BLaER1 (cell line): ENCODE results near the gene ADAMTSL2.

Experiments
- H3K27ac ChIP-seq: shearing (Covaris generic); formaldehyde crosslinking; 2 replicates; pipeline ENCODE4 v1.8.1; 2022
- H3K27me3 ChIP-seq: shearing (Covaris generic); formaldehyde crosslinking; 2 replicates; pipeline ENCODE4 v1.8.1; 2022
- H3K36me3 ChIP-seq: shearing (Covaris generic); formaldehyde crosslinking; 2 replicates; pipeline ENCODE4 v1.8.1; 2022
- H3K4me1 ChIP-seq: shearing (Covaris generic); formaldehyde crosslinking; 2 replicates; pipeline ENCODE4 v1.8.1; 2022
- H3K4me2 ChIP-seq: shearing (Covaris generic); formaldehyde crosslinking; 2 replicates; pipeline ENCODE4 v1.8.1; 2022
- H3K4me3 ChIP-seq: shearing (Covaris generic); formaldehyde crosslinking; 2 replicates; pipeline ENCODE4 v1.8.1; 2022
- H3K9ac ChIP-seq: shearing (Covaris generic); formaldehyde crosslinking; 2 replicates; pipeline ENCODE4 v1.8.1; 2022
- H3K9me3 ChIP-seq: shearing (Covaris generic); formaldehyde crosslinking; 2 replicates; pipeline ENCODE4 v1.8.1; 2022
- H4K20me1 ChIP-seq: shearing (Covaris generic); formaldehyde crosslinking; 2 replicates; pipeline ENCODE4 v1.8.1; 2022
- Cebpa-rat ChIP-seq: shearing (Covaris generic); IDR thresholded peaks from 2 replicates; pipeline ENCODE4 v1.8.1; 2022

Gene ADAMTSL2

GRCh38 chr9:133533857-133534256, 647 bp upstream of the ADAMTSL2 start:
- Histone ChIP-seq H3K27ac (peak overlapping the region; percentile 71), H3K9me3 (no peaks in the 10 kb centered on the region), H3K4me3 (peak overlapping the region; percentile 55), H3K36me3 (no peaks in the 10 kb centered on the region), H3K9ac (peak overlapping the region; percentile 39; the same call in 1 of the 2 replicates), H3K27me3 (peaks cover 9% of the 10 kb centered on the region), H3K4me2 (peak overlapping the region; percentile 98), H4K20me1 (peaks cover 4% of the 10 kb centered on the region), H3K4me1 (peaks cover 89% of the 10 kb centered on the region)
- TF ChIP-seq Cebpa-rat = no peak

GRCh38 chr9:133535306-133535877, 888 bp downstream of the ADAMTSL2 start:
- TF ChIP-seq Cebpa-rat = no peak
- Histone ChIP-seq H3K9me3 (no peaks in the 10 kb centered on the region), H3K27me3 (peaks cover 24% of the 10 kb centered on the region), H3K27ac (no peak overlapping the region), H3K4me1 (peaks cover 89% of the 10 kb centered on the region), H3K9ac (no peak overlapping the region), H3K4me2 (peak overlapping the region; percentile 98), H3K4me3 (no peak overlapping the region), H4K20me1 (no peaks in the 10 kb centered on the region), H3K36me3 (no peaks in the 10 kb centered on the region)

GRCh38 chr9:133536080-133536479, 1.6 kb downstream of the ADAMTSL2 start:
- H3K4me2 ChIP-seq = peak overlapping the region; percentile 98
- H3K4me3 ChIP-seq = no peak overlapping the region
- H3K27ac ChIP-seq = no peak overlapping the region
- no peak for TF ChIP-seq Cebpa-rat
- peaks cover 89% of the 10 kb centered on the region for H3K4me1 ChIP-seq
- H3K9ac ChIP-seq = no peak overlapping the region
- H3K27me3 ChIP-seq = peaks cover 26% of the 10 kb centered on the region
- no peaks in the 10 kb centered on the region for H3K9me3 ChIP-seq
- no peaks in the 10 kb centered on the region for H4K20me1 ChIP-seq
- H3K36me3 ChIP-seq = no peaks in the 10 kb centered on the region

- no peaks in the 10 kb centered on the region for H3K36me3 ChIP-seq
- TF ChIP-seq Cebpa-rat = no peak
- H3K9me3 ChIP-seq = no peaks in the 10 kb centered on the region
- no peak overlapping the region for H3K27ac ChIP-seq
- H3K27me3 ChIP-seq = peaks cover 26% of the 10 kb centered on the region
- H3K4me3 ChIP-seq = no peak overlapping the region
- H3K4me2 ChIP-seq = peak overlapping the region; percentile 98
- H4K20me1 ChIP-seq = no peaks in the 10 kb centered on the region
- no peak overlapping the region for H3K9ac ChIP-seq
- H3K4me1 ChIP-seq = peaks cover 89% of the 10 kb centered on the region
Measured at GRCh38 chr9:133536536-133536935, 2.0 kb downstream of the ADAMTSL2 start.

- Histone ChIP-seq H4K20me1 (no peaks in the 10 kb centered on the region), H3K9me3 (no peaks in the 10 kb centered on the region), H3K36me3 (no peaks in the 10 kb centered on the region), H3K4me1 (peaks cover 84% of the 10 kb centered on the region), H3K4me2 (no peak overlapping the region), H3K9ac (no peak overlapping the region), H3K27ac (no peak overlapping the region), H3K27me3 (peaks cover 26% of the 10 kb centered on the region), H3K4me3 (no peak overlapping the region)
- TF ChIP-seq Cebpa-rat = no peak
Measured at GRCh38 chr9:133537257-133537656, 2.8 kb downstream of the ADAMTSL2 start.

- TF ChIP-seq Cebpa-rat = no peak
- H3K27ac ChIP-seq = no peak overlapping the region
Measured at GRCh38 chr9:133538176-133538575, 3.7 kb downstream of the ADAMTSL2 start.

GRCh38 chr9:133538851-133539833, 4.6 kb downstream of the ADAMTSL2 start:
- H3K27ac ChIP-seq = peak overlapping the region; percentile 26; the same call in 1 of the 2 replicates
- H3K9me3 ChIP-seq = no peaks in the 10 kb centered on the region
- TF ChIP-seq Cebpa-rat = no peak
- peaks cover 26% of the 10 kb centered on the region for H3K27me3 ChIP-seq
- H3K4me3 ChIP-seq = peak overlapping the region; percentile 22; the same call in 1 of the 2 replicates
- peaks cover 74% of the 10 kb centered on the region for H3K4me1 ChIP-seq
- no peaks in the 10 kb centered on the region for H3K36me3 ChIP-seq
- no peaks in the 10 kb centered on the region for H4K20me1 ChIP-seq
- H3K9ac ChIP-seq = no peak overlapping the region; the same call in 1 of the 2 replicates
- peak overlapping the region; percentile 89 for H3K4me2 ChIP-seq

More at GRCh38 chr9:133538176-133538575, 3.7 kb downstream of the ADAMTSL2 start:
- Histone ChIP-seq H3K9ac (no peak overlapping the region), H4K20me1 (no peaks in the 10 kb centered on the region), H3K9me3 (no peaks in the 10 kb centered on the region), H3K27me3 (peaks cover 26% of the 10 kb centered on the region), H3K4me3 (no peak overlapping the region), H3K4me2 (no peak overlapping the region), H3K36me3 (no peaks in the 10 kb centered on the region), H3K4me1 (peaks cover 74% of the 10 kb centered on the region)

GRCh38 chr9:133539991-133540697, 5.6 kb downstream of the ADAMTSL2 start:
- Histone ChIP-seq H3K4me3 (peak overlapping the region; percentile 22), H3K9me3 (no peaks in the 10 kb centered on the region)

GRCh38 chr9:133540698-133541025, 6.2 kb downstream of the ADAMTSL2 start:
- H3K4me3 ChIP-seq = peak overlapping the region; percentile 22
- no peak for TF ChIP-seq Cebpa-rat
- H4K20me1 ChIP-seq = no peaks in the 10 kb centered on the region
- H3K4me2 ChIP-seq = peak overlapping the region; percentile 89
- H3K9me3 ChIP-seq = no peaks in the 10 kb centered on the region
- H3K4me1 ChIP-seq = peaks cover 63% of the 10 kb centered on the region
- H3K9ac ChIP-seq = peak overlapping the region; percentile 11
- no peaks in the 10 kb centered on the region for H3K36me3 ChIP-seq
- H3K27ac ChIP-seq = peak overlapping the region; percentile 11
- peaks cover 26% of the 10 kb centered on the region for H3K27me3 ChIP-seq

More at GRCh38 chr9:133539991-133540697, 5.6 kb downstream of the ADAMTSL2 start:
- Histone ChIP-seq H4K20me1 (no peaks in the 10 kb centered on the region), H3K9ac (peak overlapping the region; percentile 11), H3K4me2 (peak overlapping the region; percentile 89), H3K4me1 (peaks cover 68% of the 10 kb centered on the region), H3K27ac (peak overlapping the region; percentile 11), H3K36me3 (no peaks in the 10 kb centered on the region), H3K27me3 (peaks cover 26% of the 10 kb centered on the region)
- no peak for TF ChIP-seq Cebpa-rat
